ENCODE results near the gene CLPSL1.
A peak's percentile ranks its signal among the peaks of the same experiment; 100 is the strongest.
"Not testable (repeated sequence)": the region's sequence is repeated elsewhere in the genome, so short reads cannot be mapped to it uniquely, and the experiment has no call there.

CLPSL1 gene

GRCh38 chr6:35780719-35781118, at the start of gene CLPSL1:
Gene CLPSL1, plus strand, starts transcription at chr6:35781019. Its CDS starts 92 bp downstream, at chr6:35781111.
- H3K36me3 Mint-ChIP-seq (ENCODE audit: low read depth), result no peaks in the 10 kb centered on the region
- H3K4me3 Mint-ChIP-seq, result no peak within 1 kb of the TSS
- H3K27ac Mint-ChIP-seq, result no peak within 1 kb of the TSS
- peaks cover 36% of the 10 kb centered on the region for H3K27me3 Mint-ChIP-seq
- H3K4me1 Mint-ChIP-seq (ENCODE audit: low read depth), result peaks cover 9% of the 10 kb centered on the region
- intact Hi-C loops (cut with micrococcal nuclease), result no loop called here
- no peaks in the 10 kb centered on the region for H3K9me3 Mint-ChIP-seq

- H3K27ac Mint-ChIP-seq, result peak overlapping the region; percentile 80
- H3K4me1 Mint-ChIP-seq (ENCODE audit: low read depth), result peaks cover 61% of the 10 kb centered on the region
- intact Hi-C loops (cut with micrococcal nuclease), result loop anchor here (1.0 kb wide), 1 partner anchor 43 kb away; the partner anchor contains the start of gene FKBP5
- H3K27me3 Mint-ChIP-seq, result no peaks in the 10 kb centered on the region
- H3K4me3 Mint-ChIP-seq, result peak overlapping the region; percentile 82
- no peaks in the 10 kb centered on the region for H3K36me3 Mint-ChIP-seq (ENCODE audit: low read depth)
- no peaks in the 10 kb centered on the region for H3K9me3 Mint-ChIP-seq
Observed at GRCh38 chr6:35731414-35731735, 49.4 kb upstream of the CLPSL1 start.

- Mint-ChIP-seq H3K4me1 (ENCODE audit: low read depth) (peaks cover 59% of the 10 kb centered on the region), H3K27ac (peak overlapping the region; percentile 80), H3K4me3 (peak overlapping the region; percentile 82), H3K27me3 (no peaks in the 10 kb centered on the region), H3K9me3 (no peaks in the 10 kb centered on the region), H3K36me3 (ENCODE audit: low read depth) (no peaks in the 10 kb centered on the region)
- intact Hi-C loops (cut with micrococcal nuclease), result loop anchor here (1.0 kb wide), 1 partner anchor 44 kb away; the partner anchor contains the start of gene FKBP5
Observed at GRCh38 chr6:35731736-35732532, 48.9 kb upstream of the CLPSL1 start.

GRCh38 chr6:35733633-35734032, 47.2 kb upstream of the CLPSL1 start:
- Mint-ChIP-seq H3K9me3 (no peaks in the 10 kb centered on the region), H3K4me1 (ENCODE audit: low read depth) (peaks cover 50% of the 10 kb centered on the region), H3K27ac (no peak overlapping the region)

GRCh38 chr6:35734319-35734718, 46.5 kb upstream of the CLPSL1 start:
- H3K4me3 Mint-ChIP-seq; H3K9me3 Mint-ChIP-seq; H3K27ac Mint-ChIP-seq; H3K27me3 Mint-ChIP-seq; intact Hi-C loops (cut with micrococcal nuclease); H3K36me3 Mint-ChIP-seq (ENCODE audit: low read depth): not testable (repeated sequence)
- peaks cover 43% of the 10 kb centered on the region for H3K4me1 Mint-ChIP-seq (ENCODE audit: low read depth)

More at GRCh38 chr6:35733633-35734032, 47.2 kb upstream of the CLPSL1 start:
- H3K36me3 Mint-ChIP-seq (ENCODE audit: low read depth), result no peaks in the 10 kb centered on the region
- no peak overlapping the region for H3K4me3 Mint-ChIP-seq
- intact Hi-C loops (cut with micrococcal nuclease), result no loop called here
- H3K27me3 Mint-ChIP-seq, result no peaks in the 10 kb centered on the region

- H3K27me3 Mint-ChIP-seq, result no peaks in the 10 kb centered on the region
- H3K27ac Mint-ChIP-seq, result no peak overlapping the region
- intact Hi-C loops (cut with micrococcal nuclease), result no loop called here
- H3K4me3 Mint-ChIP-seq, result no peak overlapping the region
- no peaks in the 10 kb centered on the region for H3K9me3 Mint-ChIP-seq
- H3K4me1 Mint-ChIP-seq (ENCODE audit: low read depth), result peaks cover 39% of the 10 kb centered on the region
- no peaks in the 10 kb centered on the region for H3K36me3 Mint-ChIP-seq (ENCODE audit: low read depth)
Observed at GRCh38 chr6:35735452-35735851, 45.4 kb upstream of the CLPSL1 start.

- Mint-ChIP-seq H3K4me1 (ENCODE audit: low read depth) (peaks cover 39% of the 10 kb centered on the region), H3K9me3 (no peaks in the 10 kb centered on the region), H3K27ac (no peak overlapping the region)
Observed at GRCh38 chr6:35736253-35736894, 44.4 kb upstream of the CLPSL1 start.

GRCh38 chr6:35736982-35737412, 43.8 kb upstream of the CLPSL1 start, which contains the start of gene ARMC12:
Gene ARMC12, plus strand, starts transcription at chr6:35737032. Its CDS starts 77 bp downstream, at chr6:35737109.
- Mint-ChIP-seq H3K4me1 (ENCODE audit: low read depth) (peaks cover 37% of the 10 kb centered on the region), H3K9me3 (no peaks in the 10 kb centered on the region), H3K4me3 (no peak within 1 kb of the TSS)

More at GRCh38 chr6:35736253-35736894, 44.4 kb upstream of the CLPSL1 start:
- Mint-ChIP-seq H3K27me3 (no peaks in the 10 kb centered on the region), H3K36me3 (ENCODE audit: low read depth) (no peaks in the 10 kb centered on the region), H3K4me3 (no peak overlapping the region)
- intact Hi-C loops (cut with micrococcal nuclease), result no loop called here

GRCh38 chr6:35737413-35738211, 43.2 kb upstream of the CLPSL1 start:
- Mint-ChIP-seq H3K4me3 (no peak overlapping the region), H3K9me3 (no peaks in the 10 kb centered on the region), H3K27ac (no peak overlapping the region), H3K4me1 (ENCODE audit: low read depth) (peaks cover 31% of the 10 kb centered on the region), H3K36me3 (ENCODE audit: low read depth) (no peaks in the 10 kb centered on the region), H3K27me3 (no peaks in the 10 kb centered on the region)
- intact Hi-C loops (cut with micrococcal nuclease), result loop anchor here (1.0 kb wide), 1 partner anchor 153 kb away; no protein-coding TSS in a partner anchor

More at GRCh38 chr6:35736982-35737412, 43.8 kb upstream of the CLPSL1 start, which contains the start of gene ARMC12:
- no peaks in the 10 kb centered on the region for H3K36me3 Mint-ChIP-seq (ENCODE audit: low read depth)
- H3K27me3 Mint-ChIP-seq, result no peaks in the 10 kb centered on the region
- H3K27ac Mint-ChIP-seq, result no peak within 1 kb of the TSS
- intact Hi-C loops (cut with micrococcal nuclease), result loop anchor here (1.0 kb wide), 1 partner anchor 153 kb away; no protein-coding TSS in a partner anchor

GRCh38 chr6:35739645-35740524, 40.9 kb upstream of the CLPSL1 start:
- Mint-ChIP-seq H3K27ac (no peak overlapping the region), H3K27me3 (no peaks in the 10 kb centered on the region), H3K9me3 (no peaks in the 10 kb centered on the region), H3K36me3 (ENCODE audit: low read depth) (no peaks in the 10 kb centered on the region), H3K4me1 (ENCODE audit: low read depth) (peaks cover 24% of the 10 kb centered on the region), H3K4me3 (no peak overlapping the region)
- intact Hi-C loops (cut with micrococcal nuclease), result no loop called here

- Mint-ChIP-seq H3K4me3 (no peak overlapping the region), H3K27me3 (no peaks in the 10 kb centered on the region), H3K4me1 (ENCODE audit: low read depth) (peaks cover 24% of the 10 kb centered on the region), H3K9me3 (peaks cover 5% of the 10 kb centered on the region), H3K36me3 (ENCODE audit: low read depth) (no peaks in the 10 kb centered on the region), H3K27ac (no peak overlapping the region)
- intact Hi-C loops (cut with micrococcal nuclease), result no loop called here
Observed at GRCh38 chr6:35742842-35743241, 38.0 kb upstream of the CLPSL1 start.

- Mint-ChIP-seq H3K27me3 (no peaks in the 10 kb centered on the region), H3K9me3 (peaks cover 9% of the 10 kb centered on the region), H3K27ac (no peak overlapping the region), H3K4me1 (ENCODE audit: low read depth) (peaks cover 16% of the 10 kb centered on the region), H3K4me3 (no peak overlapping the region), H3K36me3 (ENCODE audit: low read depth) (no peaks in the 10 kb centered on the region)
- intact Hi-C loops (cut with micrococcal nuclease), result no loop called here
Observed at GRCh38 chr6:35745509-35745908, 35.3 kb upstream of the CLPSL1 start.

- Mint-ChIP-seq H3K9me3 (peaks cover 9% of the 10 kb centered on the region), H3K4me3 (no peak overlapping the region), H3K36me3 (ENCODE audit: low read depth) (no peaks in the 10 kb centered on the region), H3K27ac (no peak overlapping the region), H3K4me1 (ENCODE audit: low read depth) (peaks cover 14% of the 10 kb centered on the region), H3K27me3 (peaks cover 1% of the 10 kb centered on the region)
- intact Hi-C loops (cut with micrococcal nuclease), result no loop called here
Observed at GRCh38 chr6:35746516-35746915, 34.3 kb upstream of the CLPSL1 start.
